ENCODE measurements around the gene PPARG. TPM values are rescaled to one million over a fixed set of nuclear protein-coding genes. Genes with fewer than 3 reads are reported as not detected.

PPARG gene
- total and polyA plus RNA-seq, 10 of the 15 experiments (the other 5 are each of a cell fraction or from before 2014, with no cell fraction given) = 0.06 to 0.86 (median 0.12) TPM; not detected in 5

- no peak for TF ChIP-seq SMAD1 (IDR thresholded peaks at IDR 0.05; ENCODE audit: low read depth, partially characterized antibody)
- TF ChIP-seq KAT2A (conservative IDR thresholded peaks at IDR 0.05; ENCODE audit: control insufficient read depth, low read depth, low read length) = no peak
- TF ChIP-seq SRF (IDR thresholded peaks at IDR 0.05; ENCODE audit: low read depth in 2 of 2, low read length in 2 of 2) = no peak
Measured at GRCh38 chr3:12286504-12286903, 2.4 kb upstream of the PPARG start (continued).

- no peak for DNase-seq (ENCODE audit: low read depth, low spot score)
- ChIA-PET POLR2A (interaction anchor here (0.6 kb wide), 1 partner anchor 865 kb away, joined by 8 read pairs; no protein-coding TSS in a partner anchor), CTCF (no interaction called here), SMC1A (ENCODE audit: uncharacterized antibody, unreplicated experiment) (interaction anchor here (1.1 kb wide), 1 partner anchor 14 kb away, joined by 3 read pairs; no protein-coding TSS in a partner anchor), RAD21 (ENCODE audit: unreplicated experiment) (no interaction called here)
- H3K36me3 ChIP-seq (ENCODE audit: control insufficient read depth in 2 of 2, insufficient read depth in 2 of 2, low read length in 1 of 2) = no peaks in the 10 kb centered on the region
- H3K4me2 ChIP-seq (ENCODE audit: control insufficient read depth, insufficient read depth) = no peak overlapping the region
- ATAC-seq = peak; percentile 32
- H3K9ac ChIP-seq (ENCODE audit: control insufficient read depth, insufficient read depth, low read length) = no peak overlapping the region
- H3K9me3 ChIP-seq (replicated peaks; ENCODE audit: control insufficient read depth, insufficient read depth, low read length) = no peaks in the 10 kb centered on the region
- no TSS peak for BruUV-seq (replicated peaks)
- WGBS (ENCODE audit: insufficient coverage, insufficient replicate concordance, low lambda C conversion rate, missing lambda C conversion rate) = 15% methylated on average over 33 of the region's 33 CpGs
- H3K4me3 ChIP-seq = no peak overlapping the region
- H2AFZ ChIP-seq (ENCODE audit: control insufficient read depth, low read depth, low read length) = no peak overlapping the region
- peaks cover 9 to 12% of the 10 kb centered on the region in 2 experiments for H3K27me3 ChIP-seq (replicated peaks in 1 of 2; ENCODE audit: control insufficient read depth in 2 of 2, insufficient read depth in 2 of 2, low read length in 1 of 2)
- H3K27ac ChIP-seq (ENCODE audit: control insufficient read depth, insufficient read depth) = no peak overlapping the region
- H3K4me1 ChIP-seq (ENCODE audit: control insufficient read depth, insufficient read depth, low read length) = no peaks in the 10 kb centered on the region
- FAIRE-seq = no peak
- in situ Hi-C loops (cut with MboI) = no loop called here
- no peaks in the 10 kb centered on the region for H3K79me2 ChIP-seq (ENCODE audit: control insufficient read depth, insufficient read depth, low read length)
- H4K20me1 ChIP-seq (ENCODE audit: control insufficient read depth, insufficient read depth) = no peaks in the 10 kb centered on the region
- intact Hi-C loops (cut with micrococcal nuclease; ENCODE audit: unreplicated experiment) = no loop called here
- TF ChIP-seq POLR2A (IDR thresholded peaks at IDR 0.05; ENCODE audit: low read depth, low read length) = no peak
- TF ChIP-seq EZH2 (IDR thresholded peaks at IDR 0.05; ENCODE audit: borderline replicate concordance, control insufficient read depth, low read depth, low read length) = 0 out of 2 replicates have a peak, but pooled peaks have one; percentile 50
- TF ChIP-seq ZZZ3 (IDR thresholded peaks at IDR 0.05; ENCODE audit: control insufficient read depth, insufficient read length, low read depth) = no peak
- TF ChIP-seq KDM1A (IDR thresholded peaks at IDR 0.05; ENCODE audit: borderline replicate concordance) = no peak
Measured at GRCh38 chr3:12286927-12287726, 1.7 kb upstream of the PPARG start.
